K562 (cell line): ENCODE results near the gene SOCS4. TPM values are rescaled to one million over a fixed set of nuclear protein-coding genes. Genes with fewer than 3 reads are reported as not detected.

Experiments
- BRF1 ChIP-seq: IDR thresholded peaks from 3 replicates; pipeline ENCODE4 v1.6.1; 2011; ENCODE audit warnings: borderline replicate concordance, mild to moderate bottlenecking; ENCODE audit not compliant: insufficient read length; ENCODE audit errors: extremely low read depth
- CAMTA2 ChIP-seq: fragments of 250-450 bp; sonication (Bioruptor Pico); conservative IDR thresholded peaks from 2 replicates; pipeline ENCODE4 v1.5.1; 2022
- CEBPB ChIP-seq: fragments of 450-650 bp; IDR thresholded peaks from 2 replicates; pipeline ENCODE4 v1.6.1; 2016; ENCODE audit warnings: missing genetic modification characterization, missing compliant biosample characterization
- DNMT1 ChIP-seq: fragments of 450-650 bp; IDR thresholded peaks from 2 replicates; pipeline ENCODE4 v1.6.1; 2016; ENCODE audit warnings: antibody characterized with exemption, mild to moderate bottlenecking
- ETV1 ChIP-seq: fragments of 450-650 bp; conservative IDR thresholded peaks from 2 replicates; pipeline ENCODE4 v1.6.1; 2016; ENCODE audit warnings: missing genetic modification characterization, control low read depth, low read depth, missing compliant biosample characterization
- GABPB2 ChIP-seq: fragments of 250-450 bp; sonication (Bioruptor Pico); conservative IDR thresholded peaks from 2 replicates; pipeline ENCODE4 v1.5.1; 2021; ENCODE audit warnings: mild to moderate bottlenecking
- HSF4 ChIP-seq: fragments of 250-450 bp; sonication (Bioruptor Pico); IDR thresholded peaks from 2 replicates; pipeline ENCODE4 v2.1.2; 2022; ENCODE audit warnings: mild to moderate bottlenecking, moderate library complexity, borderline replicate concordance
- MTF1 ChIP-seq: fragments of 250-450 bp; sonication (Bioruptor Pico); IDR thresholded peaks from 2 replicates; pipeline ENCODE4 v1.9.0; 2021; ENCODE audit warnings: moderate library complexity, mild to moderate bottlenecking, inconsistent platforms, borderline replicate concordance
- POLR2G ChIP-seq: fragments of 200-400 bp; formaldehyde crosslinking; IDR thresholded peaks from 2 replicates; pipeline ENCODE4 v1.6.1; 2017; ENCODE audit warnings: low read depth, mild to moderate bottlenecking, antibody characterized with exemption, low read length, moderate library complexity
- RBBP5 ChIP-seq: fragments of 200-600 bp; sonication (generic); IDR thresholded peaks from 2 replicates; pipeline ENCODE4 v1.6.1; 2012; ENCODE audit warnings: borderline replicate concordance, mild to moderate bottlenecking, low read length, control low read depth, inconsistent platforms; ENCODE audit not compliant: insufficient read depth, poor library complexity, severe bottlenecking
- RBM34 ChIP-seq: fragments of 200-400 bp; formaldehyde crosslinking; IDR thresholded peaks from 2 replicates; pipeline ENCODE4 v1.6.1; 2018; ENCODE audit warnings: low read length, borderline replicate concordance; ENCODE audit not compliant: insufficient read depth
- TBL1XR1 ChIP-seq, 2 experiments: IDR thresholded peaks; 2 replicates each; pipeline ENCODE4 v1.6.1; 2012; ENCODE audit warnings: improper control_type of control experiment in 2 of 2, low read length in 2 of 2, mild to moderate bottlenecking in 1 of 2
- TEAD1 ChIP-seq, 2 experiments: fragments of 450-650 bp in 1 of 2; sonication (generic) in 1 of 2; formaldehyde crosslinking; IDR thresholded peaks; 2 replicates each; pipeline versions ENCODE4 v1.4.0 to v1.8.0; 2020 to 2022; ENCODE audit warnings: mild to moderate bottlenecking in 2 of 2, missing genetic modification reagents in 1 of 2
- TFAM ChIP-seq: fragments of 250-450 bp; sonication (Bioruptor Pico); conservative IDR thresholded peaks from 2 replicates; pipeline ENCODE4 v1.5.0; 2021; ENCODE audit warnings: mild to moderate bottlenecking, moderate library complexity
- ZBTB1 ChIP-seq: sonication (generic); formaldehyde crosslinking; IDR thresholded peaks from 2 replicates; pipeline ENCODE4 v1.8.1; 2023; ENCODE audit warnings: missing genetic modification reagents, low read depth, mild to moderate bottlenecking, borderline replicate concordance
- ZFX ChIP-seq: sonication (generic); formaldehyde crosslinking; IDR thresholded peaks from 2 replicates; pipeline ENCODE4 v1.8.0; 2022; ENCODE audit warnings: mild to moderate bottlenecking, missing genetic modification reagents, moderate library complexity
- ZNF165 ChIP-seq: fragments of 250-450 bp; sonication (Bioruptor Pico); IDR thresholded peaks from 2 replicates; pipeline ENCODE4 v1.4.0; 2020; ENCODE audit warnings: borderline replicate concordance
- polyA plus RNA-seq, 8 experiments: library from polyadenylated mRNA; depleted of rRNA in 4 of 8; stranded (reverse) in 5 of 8; unstranded in 3 of 8; fragments of >200 nt; fragmentation: Nextera tagmentation in 2 of 8; fragmentation: Illumina TruSeq in 1 of 8; extraction: Ambion mirVana in 2 of 8; extraction: Trizol in 1 of 8; gene quantifications; 2 replicates each; pipeline versions ENCODE4 v1.2.1 to v1.2.3, GENCODE V29; 2011 to 2014; ENCODE audit warnings: inconsistent platforms in 1 of 8, missing spikeins in 1 of 8
- total RNA-seq, 7 experiments: library from RNA; depleted of rRNA in 6 of 7; stranded (reverse); fragments of >200 nt in 6 of 7; fragmentation: Illumina TruSeq in 2 of 7; extraction: Trizol in 2 of 7; gene quantifications; 2 replicates each; pipeline versions ENCODE4 v1.2.1 to v1.2.3, GENCODE V29; 2011 to 2021; ENCODE audit warnings: low replicate concordance in 1 of 7
- TF ChIP-seq, protein P1 (sequence below): sonication (generic); formaldehyde crosslinking; IDR thresholded peaks from 2 replicates; pipeline ENCODE4 v1.8.0; 2022; ENCODE audit warnings: mild to moderate bottlenecking, missing genetic modification reagents
- TF ChIP-seq, protein P2 (sequence below): fragments of 250-450 bp; sonication (Bioruptor Pico); IDR thresholded peaks from 2 replicates; pipeline ENCODE4 v1.5.0; 2021
- TF ChIP-seq, protein P3 (sequence below): fragments of 450-650 bp; IDR thresholded peaks from 2 replicates; pipeline ENCODE4 v1.6.1; 2017; ENCODE audit warnings: mild to moderate bottlenecking, moderate library complexity

SOCS4 gene
- total and polyA plus RNA-seq, 9 of the 15 experiments (the other 6 are each of a cell fraction or from before 2014, with no cell fraction given) = 2.6 to 12.7 (median 9.7) TPM

DNA sequence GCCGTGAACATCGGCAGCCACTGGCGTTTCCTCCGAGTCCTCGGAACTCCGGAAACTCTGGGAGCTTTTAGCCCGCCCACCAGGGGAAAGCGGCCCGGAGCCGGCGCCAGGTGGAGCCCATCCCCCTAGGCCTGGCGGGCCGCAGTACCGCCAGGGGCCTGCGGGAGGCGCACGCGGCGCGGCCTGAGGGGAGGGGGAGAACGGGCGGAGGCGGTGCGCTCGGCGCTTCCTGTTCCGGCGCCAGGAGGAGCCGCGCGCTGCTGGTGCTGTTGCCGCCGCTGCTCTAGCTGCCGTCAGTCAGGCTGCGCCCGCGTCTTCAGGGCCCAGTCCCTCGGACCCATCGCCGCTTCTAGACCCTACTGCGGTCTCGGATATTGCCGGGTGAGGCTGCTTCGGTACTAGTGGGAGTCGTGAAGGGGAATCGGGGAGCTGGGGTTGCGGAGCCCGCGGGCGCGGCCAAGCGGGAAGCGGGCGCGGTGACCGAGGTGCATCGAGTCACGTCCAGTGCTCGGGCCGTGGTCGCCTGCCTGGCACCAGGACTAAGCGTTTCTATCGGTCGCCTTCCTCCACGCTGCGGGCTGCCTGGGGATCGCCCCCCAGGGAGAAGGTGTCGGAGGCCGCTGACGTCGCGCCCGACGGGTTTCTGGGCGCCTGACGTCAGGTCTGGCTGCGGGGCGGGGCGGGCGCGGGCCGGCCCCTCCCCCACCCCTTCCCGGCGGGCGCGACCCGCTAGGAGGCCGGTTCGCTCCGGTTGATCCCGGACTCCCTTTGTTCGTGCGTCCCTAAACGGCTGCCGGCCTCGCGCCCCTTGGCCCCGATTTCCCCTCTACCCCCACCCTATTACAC, 24.6 kb downstream of the SOCS4 start, which contains the start of gene MAPK1IP1L (continued):
- TF ChIP-seq TEAD1 (CRISPR knock-in tag; IDR thresholded peaks at IDR 0.05) (no peak), TFAM (CRISPR knock-in tag) (no peak), RBM34 (no peak), POLR2G (peak; percentile 99), GABPB2 (no peak), RBBP5 (peak; percentile 89), ZFX (CRISPR knock-in tag) (peak; percentile 95), CEBPB (no peak), CAMTA2 (CRISPR knock-in tag) (no peak), BRF1 (no peak), ZNF165 (CRISPR knock-in tag) (no peak), TBL1XR1 (IDR thresholded peaks at IDR 0.05; ENCODE audit: low read length in 2 of 2) (peak in 1 of 2 experiments; percentile 30; a peak in 1 of 4 replicates), DNMT1 (no peak), HSF4 (CRISPR knock-in tag) (no peak), ZBTB1 (CRISPR knock-in tag) (no peak), MTF1 (CRISPR knock-in tag) (no peak), ETV1 (tag) (peak; percentile 66)
- TF ChIP-seq, protein P1, sequence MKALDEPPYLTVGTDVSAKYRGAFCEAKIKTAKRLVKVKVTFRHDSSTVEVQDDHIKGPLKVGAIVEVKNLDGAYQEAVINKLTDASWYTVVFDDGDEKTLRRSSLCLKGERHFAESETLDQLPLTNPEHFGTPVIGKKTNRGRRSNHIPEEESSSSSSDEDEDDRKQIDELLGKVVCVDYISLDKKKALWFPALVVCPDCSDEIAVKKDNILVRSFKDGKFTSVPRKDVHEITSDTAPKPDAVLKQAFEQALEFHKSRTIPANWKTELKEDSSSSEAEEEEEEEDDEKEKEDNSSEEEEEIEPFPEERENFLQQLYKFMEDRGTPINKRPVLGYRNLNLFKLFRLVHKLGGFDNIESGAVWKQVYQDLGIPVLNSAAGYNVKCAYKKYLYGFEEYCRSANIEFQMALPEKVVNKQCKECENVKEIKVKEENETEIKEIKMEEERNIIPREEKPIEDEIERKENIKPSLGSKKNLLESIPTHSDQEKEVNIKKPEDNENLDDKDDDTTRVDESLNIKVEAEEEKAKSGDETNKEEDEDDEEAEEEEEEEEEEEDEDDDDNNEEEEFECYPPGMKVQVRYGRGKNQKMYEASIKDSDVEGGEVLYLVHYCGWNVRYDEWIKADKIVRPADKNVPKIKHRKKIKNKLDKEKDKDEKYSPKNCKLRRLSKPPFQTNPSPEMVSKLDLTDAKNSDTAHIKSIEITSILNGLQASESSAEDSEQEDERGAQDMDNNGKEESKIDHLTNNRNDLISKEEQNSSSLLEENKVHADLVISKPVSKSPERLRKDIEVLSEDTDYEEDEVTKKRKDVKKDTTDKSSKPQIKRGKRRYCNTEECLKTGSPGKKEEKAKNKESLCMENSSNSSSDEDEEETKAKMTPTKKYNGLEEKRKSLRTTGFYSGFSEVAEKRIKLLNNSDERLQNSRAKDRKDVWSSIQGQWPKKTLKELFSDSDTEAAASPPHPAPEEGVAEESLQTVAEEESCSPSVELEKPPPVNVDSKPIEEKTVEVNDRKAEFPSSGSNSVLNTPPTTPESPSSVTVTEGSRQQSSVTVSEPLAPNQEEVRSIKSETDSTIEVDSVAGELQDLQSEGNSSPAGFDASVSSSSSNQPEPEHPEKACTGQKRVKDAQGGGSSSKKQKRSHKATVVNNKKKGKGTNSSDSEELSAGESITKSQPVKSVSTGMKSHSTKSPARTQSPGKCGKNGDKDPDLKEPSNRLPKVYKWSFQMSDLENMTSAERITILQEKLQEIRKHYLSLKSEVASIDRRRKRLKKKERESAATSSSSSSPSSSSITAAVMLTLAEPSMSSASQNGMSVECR = peak; percentile 86
- TF ChIP-seq, protein P2, sequence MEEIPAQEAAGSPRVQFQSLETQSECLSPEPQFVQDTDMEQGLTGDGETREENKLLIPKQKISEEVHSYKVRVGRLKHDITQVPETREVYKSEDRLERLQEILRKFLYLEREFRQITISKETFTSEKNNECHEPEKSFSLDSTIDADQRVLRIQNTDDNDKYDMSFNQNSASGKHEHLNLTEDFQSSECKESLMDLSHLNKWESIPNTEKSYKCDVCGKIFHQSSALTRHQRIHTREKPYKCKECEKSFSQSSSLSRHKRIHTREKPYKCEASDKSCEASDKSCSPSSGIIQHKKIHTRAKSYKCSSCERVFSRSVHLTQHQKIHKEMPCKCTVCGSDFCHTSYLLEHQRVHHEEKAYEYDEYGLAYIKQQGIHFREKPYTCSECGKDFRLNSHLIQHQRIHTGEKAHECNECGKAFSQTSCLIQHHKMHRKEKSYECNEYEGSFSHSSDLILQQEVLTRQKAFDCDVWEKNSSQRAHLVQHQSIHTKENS (CRISPR knock-in tag) = no peak
- TF ChIP-seq, protein P3, sequence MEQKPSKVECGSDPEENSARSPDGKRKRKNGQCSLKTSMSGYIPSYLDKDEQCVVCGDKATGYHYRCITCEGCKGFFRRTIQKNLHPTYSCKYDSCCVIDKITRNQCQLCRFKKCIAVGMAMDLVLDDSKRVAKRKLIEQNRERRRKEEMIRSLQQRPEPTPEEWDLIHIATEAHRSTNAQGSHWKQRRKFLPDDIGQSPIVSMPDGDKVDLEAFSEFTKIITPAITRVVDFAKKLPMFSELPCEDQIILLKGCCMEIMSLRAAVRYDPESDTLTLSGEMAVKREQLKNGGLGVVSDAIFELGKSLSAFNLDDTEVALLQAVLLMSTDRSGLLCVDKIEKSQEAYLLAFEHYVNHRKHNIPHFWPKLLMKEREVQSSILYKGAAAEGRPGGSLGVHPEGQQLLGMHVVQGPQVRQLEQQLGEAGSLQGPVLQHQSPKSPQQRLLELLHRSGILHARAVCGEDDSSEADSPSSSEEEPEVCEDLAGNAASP = no peak
